ENCODE results near the gene PHAF1. TPM values are rescaled to one million over a fixed set of nuclear protein-coding genes. Genes with fewer than 3 reads are reported as not detected.

Gene PHAF1
- total and polyA plus RNA-seq, 2 of the 13 experiments (the other 11 are each of a cell fraction or from before 2014, with no cell fraction given): 48.3 to 174 TPM

DNA sequence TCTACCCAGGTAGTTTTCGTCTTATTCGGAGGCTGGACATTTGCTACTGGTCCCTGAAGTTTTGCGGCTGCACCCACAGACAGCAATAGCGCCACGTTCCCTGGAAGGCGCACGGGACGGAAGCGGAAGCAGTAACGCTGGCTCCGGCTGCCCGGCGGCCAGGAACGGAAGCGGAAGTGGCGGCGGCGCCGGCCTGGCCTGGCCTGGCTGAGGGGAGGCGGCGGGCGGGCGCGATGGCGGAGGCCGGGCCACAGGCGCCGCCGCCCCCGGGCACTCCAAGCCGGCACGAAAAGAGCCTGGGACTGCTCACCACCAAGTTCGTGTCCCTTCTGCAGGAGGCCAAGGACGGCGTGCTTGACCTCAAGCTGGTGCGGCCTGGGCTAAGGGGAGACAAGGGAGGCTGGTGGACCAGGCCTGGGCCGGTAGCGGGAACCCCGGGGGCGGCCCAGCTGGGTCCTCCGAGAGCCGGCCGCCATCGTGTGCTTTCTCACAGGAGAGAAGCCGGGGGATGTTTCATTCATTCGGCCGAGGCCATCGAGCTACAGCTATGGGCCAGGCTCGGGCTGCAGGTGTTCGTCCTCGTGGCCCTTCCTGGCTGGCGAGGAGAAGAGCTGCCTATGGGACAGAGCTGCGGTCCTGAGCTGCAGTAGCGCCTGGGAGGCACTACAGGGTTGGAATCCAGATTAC is 82.4 kb downstream of the PHAF1 start, which contains the start of gene E2F4:
E2F4 (plus strand) TSS at position 161 of the 687 bp plus-strand sequence; CDS start at position 234, 73 bp downstream.
- intact Hi-C loops (cut with micrococcal nuclease; ENCODE audit: unreplicated experiment): loop anchor here (2.0 kb wide), 1 partner anchor 55 kb away; the partner anchor contains the start of gene FHOD1
- Histone ChIP-seq H3K36me3 (replicated peaks in 1 of 2; ENCODE audit: control insufficient read depth in 1 of 2, insufficient read depth in 2 of 2, low read length in 2 of 2) (peaks cover 23 to 36% of the 10 kb centered on the region in 2 experiments), H3K4me1 (ENCODE audit: insufficient read depth, low read length) (peaks cover 38% of the 10 kb centered on the region), H3K79me2 (ENCODE audit: insufficient read depth, low read length) (peaks cover 21% of the 10 kb centered on the region), H3K27me3 (ENCODE audit: control insufficient read depth in 1 of 2, insufficient read depth in 2 of 2, low read length in 2 of 2) (peaks cover 7 to 16% of the 10 kb centered on the region in 2 experiments; a peak in 2 of 5 replicates), H3K9me3 (ENCODE audit: low read length) (no peaks in the 10 kb centered on the region), H3K4me3 (replicated peaks in 1 of 3; ENCODE audit: insufficient read depth in 1 of 3, low read depth in 2 of 3, low read length in 3 of 3) (peak within 1 kb of the TSS; percentile 84 to 99 (median 97)), H3K9ac (ENCODE audit: insufficient read depth, low read depth, low read length) (peak within 1 kb of the TSS; percentile 98), H2AFZ (ENCODE audit: low read length) (peak within 1 kb of the TSS; percentile 75), H3K27ac (ENCODE audit: extremely low read length, insufficient read depth, low read length) (peak within 1 kb of the TSS; percentile 59), H4K20me1 (ENCODE audit: insufficient read depth, low read length) (no peaks in the 10 kb centered on the region; the same call in 1 of the 2 replicates), H3K4me2 (ENCODE audit: low read depth, low read length) (peak within 1 kb of the TSS; percentile 97)
- in situ Hi-C loops (cut with HindIII; ENCODE audit: extremely low pct_ligation_motif_present, low pct_unique_long_range_greater_than_20kb): no loop called here
- BruUV-seq (replicated peaks): TSS peak; percentile 71
- ATAC-seq (peak; percentile 95), DNase-seq (ENCODE audit: low spot score) (peak; percentile 88), FAIRE-seq (peak; percentile 88)
- ChIA-PET CTCF (ENCODE audit: low intra/inter-chr PET ratio, low total read pairs) (no interaction called here), POLR2A (interaction anchor here (0.9 to 1.9 kb wide), 6 partner anchors 8 to 56 kb away, joined by 3 to 8 read pairs (median 4); partner anchors contain the start of genes FHOD1, NOL3 and TMEM208)
- 0% methylated on average over 9 of the region's 54 CpGs for WGBS (ENCODE audit: low lambda C conversion rate)
- TF ChIP-seq ZNF34 (CRISPR knock-in tag; IDR thresholded peaks at IDR 0.05; ENCODE audit: borderline replicate concordance): no peak; the same call in 1 of the 2 replicates
- TF ChIP-seq ISL2 (CRISPR knock-in tag; IDR thresholded peaks at IDR 0.05): peak; percentile 70; the same call in 1 of the 2 replicates
- no peak for TF ChIP-seq ZNF569 (CRISPR knock-in tag; IDR thresholded peaks at IDR 0.05; ENCODE audit: borderline replicate concordance)
- no peak for TF ChIP-seq MZF1 (CRISPR knock-in tag; IDR thresholded peaks at IDR 0.05; ENCODE audit: borderline replicate concordance)
- peak; percentile 41; the same call in 1 of the 2 replicates for TF ChIP-seq ZNF138 (CRISPR knock-in tag; IDR thresholded peaks at IDR 0.05; ENCODE audit: low read depth)
- no peak for TF ChIP-seq U2AF1 (optimal IDR thresholded peaks at IDR 0.05; ENCODE audit: low read depth, low read length)
- TF ChIP-seq PAX8 (CRISPR knock-in tag; IDR thresholded peaks at IDR 0.05; ENCODE audit: borderline replicate concordance): no peak
- TF ChIP-seq SALL1 (CRISPR knock-in tag; IDR thresholded peaks at IDR 0.05): peak; percentile 84
- peak; percentile 72; the same call in 1 of the 2 replicates for TF ChIP-seq EZH2 (conservative IDR thresholded peaks at IDR 0.05; ENCODE audit: low read depth, low read length)
- TF ChIP-seq, protein P1, sequence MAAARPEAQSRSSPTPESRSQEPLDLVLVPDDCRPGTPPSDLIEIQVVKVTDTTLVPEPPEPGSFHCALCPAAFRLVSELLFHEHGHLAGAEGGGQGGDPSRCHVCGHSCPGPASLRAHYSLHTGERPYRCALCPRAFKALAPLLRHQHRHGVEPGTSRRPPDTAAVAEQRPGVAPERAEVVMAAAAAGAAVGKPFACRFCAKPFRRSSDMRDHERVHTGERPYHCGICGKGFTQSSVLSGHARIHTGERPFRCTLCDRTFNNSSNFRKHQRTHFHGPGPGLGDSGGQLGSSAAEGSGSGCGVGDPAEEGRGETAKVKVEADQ (CRISPR knock-in tag; IDR thresholded peaks at IDR 0.05; ENCODE audit: borderline replicate concordance): 0 out of 2 replicates have a peak, but pooled peaks have one; percentile 41
- no peak for TF ChIP-seq LCORL (IDR thresholded peaks at IDR 0.05)
- TF ChIP-seq LCORL (CRISPR knock-in tag; IDR thresholded peaks at IDR 0.05): 0 out of 2 replicates have a peak, but pooled peaks have one; percentile 64
- TF ChIP-seq, protein P2, sequence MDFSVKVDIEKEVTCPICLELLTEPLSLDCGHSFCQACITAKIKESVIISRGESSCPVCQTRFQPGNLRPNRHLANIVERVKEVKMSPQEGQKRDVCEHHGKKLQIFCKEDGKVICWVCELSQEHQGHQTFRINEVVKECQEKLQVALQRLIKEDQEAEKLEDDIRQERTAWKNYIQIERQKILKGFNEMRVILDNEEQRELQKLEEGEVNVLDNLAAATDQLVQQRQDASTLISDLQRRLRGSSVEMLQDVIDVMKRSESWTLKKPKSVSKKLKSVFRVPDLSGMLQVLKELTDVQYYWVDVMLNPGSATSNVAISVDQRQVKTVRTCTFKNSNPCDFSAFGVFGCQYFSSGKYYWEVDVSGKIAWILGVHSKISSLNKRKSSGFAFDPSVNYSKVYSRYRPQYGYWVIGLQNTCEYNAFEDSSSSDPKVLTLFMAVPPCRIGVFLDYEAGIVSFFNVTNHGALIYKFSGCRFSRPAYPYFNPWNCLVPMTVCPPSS (IDR thresholded peaks at IDR 0.05): no peak
- no peak for TF ChIP-seq ZNF343 (CRISPR knock-in tag; IDR thresholded peaks at IDR 0.05)
- peak; percentile 92; the same call in 1 of the 2 replicates for TF ChIP-seq ZFP90 (CRISPR knock-in tag; IDR thresholded peaks at IDR 0.05; ENCODE audit: borderline replicate concordance)
- TF ChIP-seq, protein P3, sequence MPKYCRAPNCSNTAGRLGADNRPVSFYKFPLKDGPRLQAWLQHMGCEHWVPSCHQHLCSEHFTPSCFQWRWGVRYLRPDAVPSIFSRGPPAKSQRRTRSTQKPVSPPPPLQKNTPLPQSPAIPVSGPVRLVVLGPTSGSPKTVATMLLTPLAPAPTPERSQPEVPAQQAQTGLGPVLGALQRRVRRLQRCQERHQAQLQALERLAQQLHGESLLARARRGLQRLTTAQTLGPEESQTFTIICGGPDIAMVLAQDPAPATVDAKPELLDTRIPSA (CRISPR knock-in tag; IDR thresholded peaks at IDR 0.05; ENCODE audit: borderline replicate concordance): no peak

Data from HepG2 (cell line).